ENCODE results near the gene DEAF1. TPM values are rescaled to one million over a fixed set of nuclear protein-coding genes. Genes with fewer than 3 reads are reported as not detected.

DEAF1 gene
- total and polyA plus RNA-seq, 2 of the 13 experiments (the other 11 are each of a cell fraction or from before 2014, with no cell fraction given), result 22.3 to 29.6 TPM

GRCh38 chr11:704781-705645 lies 10.0 kb upstream of the DEAF1 start (continued):
- no peak for TF ChIP-seq ATF7 (IDR thresholded peaks at IDR 0.05)
- TF ChIP-seq ATF7 (CRISPR knock-in tag; IDR thresholded peaks at IDR 0.05), result no peak
- TF ChIP-seq ZNF530 (CRISPR knock-in tag; IDR thresholded peaks at IDR 0.05; ENCODE audit: low read depth), result no peak
- TF ChIP-seq SIX1 (CRISPR knock-in tag; IDR thresholded peaks at IDR 0.05; ENCODE audit: borderline replicate concordance), result no peak; the same call in 1 of the 2 replicates
- TF ChIP-seq NCOR1 (IDR thresholded peaks at IDR 0.05; ENCODE audit: borderline replicate concordance, low read length), result peak; percentile 64; the same call in 1 of the 2 replicates
- TF ChIP-seq CEBPG (CRISPR knock-in tag; IDR thresholded peaks at IDR 0.05), result peak; percentile 35; the same call in 1 of the 2 replicates
- peak; percentile 79; the same call in 1 of the 2 replicates for TF ChIP-seq CREB3 (CRISPR knock-in tag; IDR thresholded peaks at IDR 0.05)
- TF ChIP-seq ZNF44 (CRISPR knock-in tag; IDR thresholded peaks at IDR 0.05), result no peak
- peak; percentile 68 for TF ChIP-seq DBP (CRISPR knock-in tag; IDR thresholded peaks at IDR 0.05; ENCODE audit: not compliant biosample characterization)
- peak; percentile 26; the same call in 1 of the 2 replicates for TF ChIP-seq AHR (CRISPR knock-in tag; IDR thresholded peaks at IDR 0.05)
- TF ChIP-seq ELK4 (CRISPR knock-in tag; IDR thresholded peaks at IDR 0.05; ENCODE audit: borderline replicate concordance), result no peak
- peak; percentile 69; the same call in 1 of the 2 replicates for TF ChIP-seq GLI4 (CRISPR knock-in tag; IDR thresholded peaks at IDR 0.05; ENCODE audit: borderline replicate concordance)
- TF ChIP-seq TMF1 (CRISPR knock-in tag; IDR thresholded peaks at IDR 0.05; ENCODE audit: low read depth), result peak; percentile 54; the same call in 1 of the 2 replicates
- TF ChIP-seq RNF219 (CRISPR knock-in tag; IDR thresholded peaks at IDR 0.05), result no peak
- TF ChIP-seq ZNF260 (CRISPR knock-in tag; IDR thresholded peaks at IDR 0.05; ENCODE audit: borderline replicate concordance, low read depth), result no peak
- no peak for TF ChIP-seq SRSF4 (IDR thresholded peaks at IDR 0.05; ENCODE audit: low read depth, low read length, poor library complexity, severe bottlenecking)
- TF ChIP-seq ZNF761 (CRISPR knock-in tag; conservative IDR thresholded peaks at IDR 0.05), result peak; percentile 66; the same call in 1 of the 2 replicates
- no peak for TF ChIP-seq ZBTB2 (CRISPR knock-in tag; IDR thresholded peaks at IDR 0.05; ENCODE audit: low read depth)
- TF ChIP-seq AGO2 (optimal IDR thresholded peaks at IDR 0.05; ENCODE audit: low read depth, low read length), result peak; percentile 99
- TF ChIP-seq KDM3A (CRISPR knock-in tag; IDR thresholded peaks at IDR 0.05; ENCODE audit: low read depth), result no peak
- no peak for TF ChIP-seq CEBPB (IDR thresholded peaks at IDR 0.05; ENCODE audit: borderline replicate concordance, low read depth, low read length)
